Sigmoid colon (tissue), 3 donors: ENCODE results near the gene IL36B.

ENCODE experiments used
- POLR2A ChIP-seq, 2 donors: fragments of 450-650 bp; IDR thresholded peaks; one replicate each; pipeline ENCODE4 v1.6.1; 2016; ENCODE audit warnings: antibody characterized with exemption in 2 of 2, mild to moderate bottlenecking in 2 of 2, moderate library complexity in 2 of 2
- TF ChIP-seq, protein P1 (sequence below), 4 experiments: fragments of 450-650 bp in 3 of 4; fragments of 200-600 bp in 1 of 4; IDR thresholded peaks; one replicate each; pipeline ENCODE4 v1.5.1; 2016 to 2019; ENCODE audit warnings: antibody characterized with exemption in 4 of 4, mild to moderate bottlenecking in 3 of 4, moderate library complexity in 2 of 4

DNA sequence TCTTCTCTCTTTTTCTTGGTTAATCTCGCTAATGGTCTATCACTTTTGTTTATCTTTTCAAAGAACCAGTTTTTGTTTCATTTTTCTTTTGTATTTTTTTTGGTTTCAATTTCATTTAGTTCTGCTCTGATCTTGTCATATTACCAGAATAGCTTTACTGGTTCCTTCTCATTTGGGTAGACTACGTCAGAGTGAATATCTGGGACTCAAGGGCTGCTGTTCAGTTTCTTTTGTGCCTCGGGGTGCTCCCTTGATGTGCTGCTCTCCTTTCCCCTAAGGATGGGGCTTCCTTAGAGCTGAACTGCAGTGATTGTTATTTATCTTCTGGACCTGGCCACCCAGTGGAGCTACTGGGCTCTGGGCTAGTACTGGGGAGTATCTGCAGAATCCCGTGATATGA, 45.4 kb upstream of the IL36B start:
- TF ChIP-seq, protein P1, sequence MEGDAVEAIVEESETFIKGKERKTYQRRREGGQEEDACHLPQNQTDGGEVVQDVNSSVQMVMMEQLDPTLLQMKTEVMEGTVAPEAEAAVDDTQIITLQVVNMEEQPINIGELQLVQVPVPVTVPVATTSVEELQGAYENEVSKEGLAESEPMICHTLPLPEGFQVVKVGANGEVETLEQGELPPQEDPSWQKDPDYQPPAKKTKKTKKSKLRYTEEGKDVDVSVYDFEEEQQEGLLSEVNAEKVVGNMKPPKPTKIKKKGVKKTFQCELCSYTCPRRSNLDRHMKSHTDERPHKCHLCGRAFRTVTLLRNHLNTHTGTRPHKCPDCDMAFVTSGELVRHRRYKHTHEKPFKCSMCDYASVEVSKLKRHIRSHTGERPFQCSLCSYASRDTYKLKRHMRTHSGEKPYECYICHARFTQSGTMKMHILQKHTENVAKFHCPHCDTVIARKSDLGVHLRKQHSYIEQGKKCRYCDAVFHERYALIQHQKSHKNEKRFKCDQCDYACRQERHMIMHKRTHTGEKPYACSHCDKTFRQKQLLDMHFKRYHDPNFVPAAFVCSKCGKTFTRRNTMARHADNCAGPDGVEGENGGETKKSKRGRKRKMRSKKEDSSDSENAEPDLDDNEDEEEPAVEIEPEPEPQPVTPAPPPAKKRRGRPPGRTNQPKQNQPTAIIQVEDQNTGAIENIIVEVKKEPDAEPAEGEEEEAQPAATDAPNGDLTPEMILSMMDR (IDR thresholded peaks at IDR 0.05): no peak
- TF ChIP-seq POLR2A (IDR thresholded peaks at IDR 0.05): no peak
